ENCODE data around the gene CCDC85B. TPM values are rescaled to one million over a fixed set of nuclear protein-coding genes. Genes with fewer than 3 reads are reported as not detected.
A peak's percentile ranks its signal among the peaks of the same experiment; 100 is the strongest.

CCDC85B gene
- total RNA-seq, 3 donors from 2014 or later (not counting 1 experiment from before 2014, with no cell fraction given) = 22.6 to 36.1 (median 24.1) TPM

DNA sequence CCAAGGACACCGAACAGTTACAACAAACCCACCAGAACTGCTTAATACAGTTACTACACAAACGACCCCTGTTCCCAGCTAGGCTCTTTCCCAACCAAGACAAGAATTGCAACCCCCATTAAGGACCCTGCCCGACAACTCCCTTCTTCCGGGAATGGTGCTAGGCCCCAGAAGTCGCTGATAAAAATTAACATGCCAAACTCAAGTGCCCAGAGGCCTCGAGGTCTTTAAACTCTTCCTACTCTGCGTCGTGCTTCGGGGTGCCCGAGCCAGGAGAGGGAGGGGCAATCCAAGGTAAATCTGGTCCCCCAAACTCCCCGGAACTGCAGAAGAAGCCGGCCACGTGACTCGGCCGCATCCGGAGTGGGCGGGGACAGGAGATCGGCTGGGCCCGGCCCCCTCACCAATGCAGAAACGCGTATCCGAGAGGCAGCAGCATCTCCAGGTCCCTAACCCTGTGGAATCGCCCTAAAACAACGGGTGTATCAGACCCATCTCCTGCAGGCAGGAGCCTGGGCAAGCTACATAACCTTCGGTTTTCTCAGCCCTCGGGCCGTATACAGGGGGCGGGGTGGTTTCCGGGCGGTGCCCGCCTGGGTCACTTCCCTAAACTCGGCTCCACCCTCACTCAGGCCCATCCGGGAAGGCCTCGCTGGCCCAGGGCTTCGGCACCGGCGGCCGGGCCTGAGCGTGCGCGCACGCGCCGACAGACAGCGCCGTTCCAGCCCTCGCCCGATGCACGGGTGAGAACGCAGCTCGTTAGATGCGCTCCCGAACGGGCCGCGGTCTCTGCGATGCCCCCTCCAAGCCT lies 33.6 kb upstream of the CCDC85B start:
- no peaks in the 10 kb centered on the region for H3K27me3 Mint-ChIP-seq (ENCODE audit: low read depth in 2 of 2)
- peak; percentile 9 to 36 (median 24) for ATAC-seq
- peak overlapping the region; percentile 92 for H3K4me3 Mint-ChIP-seq
- Histone ChIP-seq H3K9me3 (ENCODE audit: control insufficient read depth, insufficient read depth, low read length) (no peaks in the 10 kb centered on the region), H3K27ac (ENCODE audit: low read length) (peak overlapping the region; percentile 55), H3K4me1 (ENCODE audit: control insufficient read depth, insufficient read depth, low read length) (peaks cover 58% of the 10 kb centered on the region), H3K4me3 (ENCODE audit: low read length) (peak overlapping the region; percentile 77), H3K36me3 (ENCODE audit: control insufficient read depth, insufficient read depth, low read length) (peaks cover 42% of the 10 kb centered on the region), H3K27me3 (ENCODE audit: control insufficient read depth, insufficient read depth, low read length) (no peaks in the 10 kb centered on the region)
- peaks cover 7% of the 10 kb centered on the region for H3K36me3 Mint-ChIP-seq
- peak overlapping the region; percentile 94 to 98 for H3K27ac Mint-ChIP-seq
- WGBS (ENCODE audit: insufficient coverage) = 1% methylated on average over 57 of the region's 57 CpGs
- no peaks in the 10 kb centered on the region for H3K9me3 Mint-ChIP-seq
- peaks cover 57 to 69% of the 10 kb centered on the region in 2 donors for H3K4me1 Mint-ChIP-seq
- intact Hi-C loops (cut with micrococcal nuclease) = loop anchor here (5.0 kb wide), 1 partner anchor 60 kb away; the partner anchor contains the start of genes C11orf68 and DRAP1
- TF ChIP-seq, protein P1, sequence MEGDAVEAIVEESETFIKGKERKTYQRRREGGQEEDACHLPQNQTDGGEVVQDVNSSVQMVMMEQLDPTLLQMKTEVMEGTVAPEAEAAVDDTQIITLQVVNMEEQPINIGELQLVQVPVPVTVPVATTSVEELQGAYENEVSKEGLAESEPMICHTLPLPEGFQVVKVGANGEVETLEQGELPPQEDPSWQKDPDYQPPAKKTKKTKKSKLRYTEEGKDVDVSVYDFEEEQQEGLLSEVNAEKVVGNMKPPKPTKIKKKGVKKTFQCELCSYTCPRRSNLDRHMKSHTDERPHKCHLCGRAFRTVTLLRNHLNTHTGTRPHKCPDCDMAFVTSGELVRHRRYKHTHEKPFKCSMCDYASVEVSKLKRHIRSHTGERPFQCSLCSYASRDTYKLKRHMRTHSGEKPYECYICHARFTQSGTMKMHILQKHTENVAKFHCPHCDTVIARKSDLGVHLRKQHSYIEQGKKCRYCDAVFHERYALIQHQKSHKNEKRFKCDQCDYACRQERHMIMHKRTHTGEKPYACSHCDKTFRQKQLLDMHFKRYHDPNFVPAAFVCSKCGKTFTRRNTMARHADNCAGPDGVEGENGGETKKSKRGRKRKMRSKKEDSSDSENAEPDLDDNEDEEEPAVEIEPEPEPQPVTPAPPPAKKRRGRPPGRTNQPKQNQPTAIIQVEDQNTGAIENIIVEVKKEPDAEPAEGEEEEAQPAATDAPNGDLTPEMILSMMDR (IDR thresholded peaks at IDR 0.05) = no peak
- DNase-seq = peak; percentile 80 to 89

DNA sequence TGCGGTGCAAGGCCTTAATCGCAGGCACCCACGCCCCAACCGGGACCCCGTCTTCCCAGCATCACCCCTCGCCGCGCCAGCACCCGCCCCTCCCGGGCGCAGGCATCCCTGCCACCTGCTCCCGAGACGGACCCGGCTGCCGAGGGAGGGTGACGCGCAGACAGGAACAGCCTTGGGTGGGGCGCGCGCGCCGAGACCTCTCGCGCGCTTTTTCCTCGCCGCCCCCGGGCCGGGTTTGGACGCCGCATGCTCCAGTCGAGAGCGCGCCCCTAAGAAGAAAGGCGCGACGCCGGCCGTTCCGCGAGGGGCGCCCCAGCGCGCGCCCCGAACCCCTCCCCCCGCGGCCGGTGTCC lies 33.0 kb upstream of the CCDC85B start:
- under 1% methylated on average over 49 of the region's 49 CpGs for WGBS (ENCODE audit: insufficient coverage)
- ATAC-seq = peak; percentile 5 to 23 (median 15)
- TF ChIP-seq, protein P1 (IDR thresholded peaks at IDR 0.05) = no peak
- H3K27ac Mint-ChIP-seq = peak overlapping the region; percentile 94 to 98
- H3K27me3 Mint-ChIP-seq (ENCODE audit: low read depth in 2 of 2) = no peaks in the 10 kb centered on the region
- peak; percentile 75 to 77 for DNase-seq
- peaks cover 7% of the 10 kb centered on the region for H3K36me3 Mint-ChIP-seq
- H3K9me3 Mint-ChIP-seq = no peaks in the 10 kb centered on the region
- peak overlapping the region; percentile 77 for H3K4me3 ChIP-seq (ENCODE audit: low read length)
- H3K27ac ChIP-seq (ENCODE audit: low read length) = peak overlapping the region; percentile 35
- H3K4me1 ChIP-seq (ENCODE audit: control insufficient read depth, insufficient read depth, low read length) = peaks cover 61% of the 10 kb centered on the region
- intact Hi-C loops (cut with micrococcal nuclease) = loop anchor here (5.0 kb wide), 1 partner anchor 60 kb away; the partner anchor contains the start of genes C11orf68 and DRAP1
- peaks cover 42% of the 10 kb centered on the region for H3K36me3 ChIP-seq (ENCODE audit: control insufficient read depth, insufficient read depth, low read length)
- H3K27me3 ChIP-seq (ENCODE audit: control insufficient read depth, insufficient read depth, low read length) = no peaks in the 10 kb centered on the region
- peaks cover 58 to 66% of the 10 kb centered on the region in 2 donors for H3K4me1 Mint-ChIP-seq
- H3K9me3 ChIP-seq (ENCODE audit: control insufficient read depth, insufficient read depth, low read length) = no peaks in the 10 kb centered on the region
- peak overlapping the region; percentile 92 for H3K4me3 Mint-ChIP-seq

DNA sequence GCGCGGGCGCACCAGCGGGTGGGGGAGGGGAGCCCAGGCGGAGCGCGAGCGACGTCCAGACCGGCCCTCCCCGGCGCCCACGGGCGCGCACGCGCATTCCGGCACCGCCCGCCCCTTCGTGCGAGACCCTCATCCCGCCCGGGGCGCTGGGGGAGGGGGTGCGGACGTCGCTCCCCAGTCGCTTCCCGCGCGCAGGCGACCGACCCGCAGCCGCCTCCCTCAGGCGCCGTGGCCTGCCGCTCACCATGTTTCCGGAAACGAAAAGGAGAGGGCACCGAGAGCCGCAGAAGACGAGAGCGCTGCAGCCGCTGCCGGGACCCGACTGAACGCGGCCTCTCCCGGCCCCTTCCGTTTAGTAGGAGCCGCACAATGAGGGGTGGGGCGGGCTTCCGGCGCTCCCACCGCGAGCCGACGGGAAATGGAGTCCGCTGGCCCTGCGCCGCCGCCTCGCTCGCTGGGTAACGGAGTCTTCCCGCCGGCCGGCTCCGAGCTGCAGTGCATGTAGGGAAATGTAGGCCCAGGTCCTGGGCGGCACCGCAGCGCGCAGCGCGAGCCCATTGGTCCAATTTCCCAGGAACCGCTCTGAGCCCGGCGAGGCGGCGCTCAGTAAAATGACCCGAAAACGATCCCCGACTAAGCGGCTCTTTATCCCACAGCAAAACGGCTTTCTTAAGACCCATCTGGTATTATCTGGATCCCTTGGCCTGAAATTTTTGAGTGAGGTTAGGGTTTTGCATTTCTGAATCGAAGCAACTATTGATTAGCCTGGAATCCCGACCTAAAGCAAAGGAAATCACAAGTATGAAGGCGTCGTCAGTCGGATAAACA lies 32.4 kb upstream of the CCDC85B start, which contains the start of gene CFL1:
TSS of gene CFL1 (minus strand) at position 328 of the 828 bp plus-strand sequence. CDS start at position 247, 81 bp downstream.
- peaks cover 42% of the 10 kb centered on the region for H3K36me3 ChIP-seq (ENCODE audit: control insufficient read depth, insufficient read depth, low read length)
- intact Hi-C loops (cut with micrococcal nuclease) = loop anchor here (1.0 to 5.0 kb wide), 3 partner anchors 15 to 243 kb away; partner anchors contain the start of genes C11orf68, DRAP1, EFEMP2 and PCNX3
- WGBS (ENCODE audit: insufficient coverage) = under 1% methylated on average over 92 of the region's 92 CpGs

More for the DNA sequence above, 32.4 kb upstream of the CCDC85B start, which contains the start of gene CFL1:
- H3K9me3 ChIP-seq (ENCODE audit: control insufficient read depth, insufficient read depth, low read length) = no peaks in the 10 kb centered on the region
- TF ChIP-seq, protein P1 (IDR thresholded peaks at IDR 0.05) = no peak
- peaks cover 61% of the 10 kb centered on the region for H3K4me1 ChIP-seq (ENCODE audit: control insufficient read depth, insufficient read depth, low read length)
- Mint-ChIP-seq H3K4me1 (peaks cover 62 to 72% of the 10 kb centered on the region in 2 donors), H3K27ac (peak within 1 kb of the TSS; percentile 97 to 98), H3K9me3 (no peaks in the 10 kb centered on the region), H3K36me3 (peaks cover 7% of the 10 kb centered on the region), H3K27me3 (ENCODE audit: low read depth in 2 of 2) (no peaks in the 10 kb centered on the region), H3K4me3 (peak within 1 kb of the TSS; percentile 98)
- peak within 1 kb of the TSS; percentile 64 for H3K27ac ChIP-seq (ENCODE audit: low read length)
- DNase-seq (peak; percentile 91 to 98), ATAC-seq (peak; percentile 60 to 80 (median 69))
- H3K4me3 ChIP-seq (ENCODE audit: low read length) = peak within 1 kb of the TSS; percentile 80
- no peaks in the 10 kb centered on the region for H3K27me3 ChIP-seq (ENCODE audit: control insufficient read depth, insufficient read depth, low read length)

Measured in natural killer cell (primary cell).